Mucosa of rectum (tissue), 2 donors: ENCODE results near the gene ZSWIM6.

ENCODE experiments used
- H3K27ac ChIP-seq, 2 donors: one replicate each; pipeline ENCODE4 v1.7.0; 2013; ENCODE audit warnings: inconsistent platforms in 2 of 2, low read depth in 2 of 2, low read length in 2 of 2
- H3K27me3 ChIP-seq, 2 donors: one replicate each; pipeline ENCODE4 v1.7.0; 2013; ENCODE audit warnings: low read length in 2 of 2; ENCODE audit not compliant: control insufficient read depth in 2 of 2, insufficient read depth in 2 of 2
- H3K36me3 ChIP-seq, 2 donors: one replicate each; pipeline ENCODE4 v1.7.0; 2013; ENCODE audit warnings: low read length in 2 of 2; ENCODE audit not compliant: control insufficient read depth in 2 of 2, insufficient read depth in 2 of 2
- H3K4me1 ChIP-seq, 2 donors: one replicate each; pipeline ENCODE4 v1.7.0; 2013; ENCODE audit warnings: low read length in 2 of 2, mild to moderate bottlenecking in 1 of 2; ENCODE audit not compliant: control insufficient read depth in 2 of 2, insufficient read depth in 2 of 2
- H3K4me3 ChIP-seq, 2 donors: one replicate each; pipeline ENCODE4 v1.7.0; 2013; ENCODE audit warnings: low read length in 2 of 2
- H3K9ac ChIP-seq, 2 donors: one replicate each; pipeline ENCODE4 v1.7.0; 2013; ENCODE audit warnings: low read length in 2 of 2, low read depth in 1 of 2, mild to moderate bottlenecking in 1 of 2
- H3K9me3 ChIP-seq, 2 donors: one replicate each; pipeline ENCODE4 v1.7.0; 2013; ENCODE audit warnings: low read length in 2 of 2; ENCODE audit not compliant: control insufficient read depth in 2 of 2
- donor health status: healthy.
- donor health status: Normal muscosa, but diverticular disease.

Gene ZSWIM6

GRCh38 chr5:61344187-61344944 is 12.3 kb downstream of the ZSWIM6 start:
- no peak overlapping the region for H3K9ac ChIP-seq
- no peaks in the 10 kb centered on the region for H3K27me3 ChIP-seq
- H3K4me1 ChIP-seq: peaks cover 9 to 10% of the 10 kb centered on the region in 2 donors
- H3K27ac ChIP-seq: no peak overlapping the region
- H3K9me3 ChIP-seq: no peaks in the 10 kb centered on the region
- no peaks in the 10 kb centered on the region for H3K36me3 ChIP-seq
- H3K4me3 ChIP-seq: no peak overlapping the region

DNA sequence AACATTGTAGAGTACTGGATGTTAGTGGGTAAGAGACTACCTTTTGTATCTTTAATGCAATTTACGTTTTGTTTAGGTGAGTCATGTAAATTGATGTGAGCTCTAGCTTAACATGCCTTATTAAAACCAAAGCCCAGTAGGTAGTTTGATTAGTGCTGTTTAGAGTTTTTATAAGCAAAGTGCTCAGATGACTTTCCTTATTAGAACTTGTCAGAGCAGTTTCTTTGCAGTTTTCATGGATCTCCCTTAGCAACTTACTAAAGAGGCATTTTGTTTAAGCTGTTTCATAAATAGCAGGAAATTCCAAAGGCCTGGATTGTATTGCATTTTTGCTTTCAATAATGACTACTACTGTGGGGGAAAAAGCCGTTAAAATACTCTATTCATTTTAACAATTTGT is 14.5 kb downstream of the ZSWIM6 start:
- no peak overlapping the region for H3K27ac ChIP-seq
- no peaks in the 10 kb centered on the region for H3K36me3 ChIP-seq
- H3K9ac ChIP-seq: no peak overlapping the region
- H3K4me3 ChIP-seq: no peak overlapping the region
- H3K27me3 ChIP-seq: no peaks in the 10 kb centered on the region
- H3K9me3 ChIP-seq: no peaks in the 10 kb centered on the region
- peaks cover 3 to 7% of the 10 kb centered on the region in 2 donors for H3K4me1 ChIP-seq

GRCh38 chr5:61347080-61347479 is 15.0 kb downstream of the ZSWIM6 start:
- Histone ChIP-seq H3K36me3 (no peaks in the 10 kb centered on the region), H3K27me3 (no peaks in the 10 kb centered on the region), H3K27ac (no peak overlapping the region), H3K4me1 (peaks cover 6 to 11% of the 10 kb centered on the region in 2 donors), H3K4me3 (no peak overlapping the region), H3K9ac (no peak overlapping the region), H3K9me3 (no peaks in the 10 kb centered on the region)

- no peak overlapping the region for H3K27ac ChIP-seq
- no peaks in the 10 kb centered on the region for H3K9me3 ChIP-seq
- H3K9ac ChIP-seq: no peak overlapping the region
- H3K27me3 ChIP-seq: no peaks in the 10 kb centered on the region
- peaks cover 10 to 14% of the 10 kb centered on the region in 2 donors for H3K4me1 ChIP-seq
- H3K36me3 ChIP-seq: no peaks in the 10 kb centered on the region
- no peak overlapping the region for H3K4me3 ChIP-seq
Measured at GRCh38 chr5:61348447-61348846, 16.4 kb downstream of the ZSWIM6 start.

DNA sequence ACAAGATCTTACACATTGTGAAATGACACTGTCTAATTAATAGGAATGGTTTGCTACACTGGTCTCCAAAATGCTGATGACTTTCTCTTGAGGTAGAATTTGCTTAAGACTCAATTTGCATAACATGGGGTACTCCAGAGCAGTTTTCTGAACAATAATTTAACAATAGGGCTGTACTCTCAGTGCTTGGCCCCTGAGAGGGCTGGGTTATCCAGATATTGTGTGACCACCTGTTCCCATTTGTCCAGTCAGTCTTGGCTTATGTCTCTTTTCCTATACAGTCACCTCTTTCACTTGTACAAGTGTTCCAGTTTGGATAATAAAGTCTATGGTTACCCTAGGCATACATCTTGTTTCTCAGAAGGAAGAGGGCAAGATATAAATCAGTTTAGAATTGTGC is 17.9 kb downstream of the ZSWIM6 start:
- no peak overlapping the region for H3K4me3 ChIP-seq
- peaks cover 5 to 14% of the 10 kb centered on the region in 2 donors for H3K4me1 ChIP-seq
- H3K36me3 ChIP-seq: no peaks in the 10 kb centered on the region
- no peaks in the 10 kb centered on the region for H3K9me3 ChIP-seq
- no peak overlapping the region for H3K27ac ChIP-seq
- no peak overlapping the region for H3K9ac ChIP-seq
- no peaks in the 10 kb centered on the region for H3K27me3 ChIP-seq

GRCh38 chr5:61350535-61350934 is 18.5 kb downstream of the ZSWIM6 start:
- Histone ChIP-seq H3K36me3 (no peaks in the 10 kb centered on the region), H3K9ac (no peak overlapping the region), H3K4me1 (peaks cover 5 to 14% of the 10 kb centered on the region in 2 donors), H3K27me3 (no peaks in the 10 kb centered on the region), H3K9me3 (no peaks in the 10 kb centered on the region), H3K4me3 (no peak overlapping the region), H3K27ac (no peak overlapping the region)

DNA sequence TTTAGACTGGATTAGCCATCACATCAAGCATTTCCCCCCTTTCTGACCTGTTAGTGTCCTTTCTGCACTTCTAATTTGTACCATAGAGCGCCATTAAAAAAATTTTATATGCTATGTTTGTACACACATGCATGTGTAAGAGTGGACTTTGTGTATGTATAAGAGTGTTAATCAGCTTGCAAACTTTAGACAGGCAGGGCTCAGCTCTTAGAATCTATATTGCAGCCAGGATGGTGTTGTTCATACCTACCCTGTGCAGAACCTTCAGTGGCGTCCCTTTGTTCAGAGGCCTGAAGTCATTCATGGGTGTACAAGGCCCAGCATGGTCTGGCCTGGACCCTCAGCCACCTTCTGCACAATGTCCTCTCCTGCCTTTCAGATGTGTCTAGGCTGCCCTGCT is 19.7 kb downstream of the ZSWIM6 start:
- peaks cover 5 to 14% of the 10 kb centered on the region in 2 donors for H3K4me1 ChIP-seq
- H3K27me3 ChIP-seq: no peaks in the 10 kb centered on the region
- H3K4me3 ChIP-seq: no peak overlapping the region
- no peak overlapping the region for H3K9ac ChIP-seq
- H3K27ac ChIP-seq: no peak overlapping the region
- no peaks in the 10 kb centered on the region for H3K36me3 ChIP-seq
- H3K9me3 ChIP-seq: no peaks in the 10 kb centered on the region

DNA sequence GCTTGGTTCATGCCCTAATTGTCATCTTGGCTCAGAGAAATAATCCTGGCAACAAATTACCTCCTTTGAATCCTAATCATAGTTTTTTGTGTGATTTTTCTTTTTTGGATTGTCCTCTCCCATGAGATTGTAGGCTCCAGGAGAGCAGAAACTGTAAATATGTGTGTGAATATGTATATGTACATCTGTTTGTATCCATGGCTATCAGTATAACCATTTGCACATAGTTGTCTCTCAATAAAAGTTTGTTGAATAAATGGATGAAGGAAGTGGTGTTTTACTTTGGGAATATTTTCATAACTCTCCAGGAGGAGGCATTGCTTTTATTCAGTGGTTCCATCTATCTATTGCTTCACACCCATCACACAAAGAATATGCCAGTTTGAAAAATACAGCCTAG is 20.1 kb downstream of the ZSWIM6 start:
- Histone ChIP-seq H3K4me3 (no peak overlapping the region), H3K9ac (no peak overlapping the region), H3K36me3 (no peaks in the 10 kb centered on the region), H3K9me3 (no peaks in the 10 kb centered on the region), H3K27ac (no peak overlapping the region), H3K27me3 (no peaks in the 10 kb centered on the region), H3K4me1 (peaks cover 5 to 14% of the 10 kb centered on the region in 2 donors)

DNA sequence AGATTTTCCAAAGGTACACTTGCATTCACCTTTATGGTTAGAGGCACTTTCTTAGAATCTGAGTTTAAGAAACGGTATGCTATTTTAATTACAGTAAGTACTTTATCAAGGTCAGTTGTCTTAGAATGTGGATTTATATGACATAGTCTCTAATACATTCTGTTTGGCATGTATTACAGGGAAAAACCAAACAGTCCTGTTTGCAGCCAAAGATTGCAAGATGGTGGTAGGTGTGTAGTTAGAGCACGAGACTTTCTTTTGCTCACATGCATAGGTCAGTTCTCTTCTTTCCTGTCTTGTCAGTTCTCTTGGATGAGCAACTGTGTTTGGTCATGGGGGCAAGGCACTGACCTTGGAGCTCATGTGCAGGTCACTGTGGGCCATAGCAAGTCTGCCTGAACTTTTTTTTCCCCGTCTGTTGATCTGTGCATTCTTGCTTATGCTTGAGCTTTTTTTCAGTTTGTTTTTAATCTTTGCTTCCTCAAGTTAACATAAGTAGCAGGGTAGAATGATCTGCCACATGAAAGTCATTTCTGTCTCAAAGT is 20.6 kb downstream of the ZSWIM6 start:
- peaks cover 5 to 14% of the 10 kb centered on the region in 2 donors for H3K4me1 ChIP-seq
- no peaks in the 10 kb centered on the region for H3K9me3 ChIP-seq
- H3K36me3 ChIP-seq: no peaks in the 10 kb centered on the region
- H3K9ac ChIP-seq: no peak overlapping the region
- H3K27me3 ChIP-seq: no peaks in the 10 kb centered on the region
- no peak overlapping the region for H3K4me3 ChIP-seq
- H3K27ac ChIP-seq: no peak overlapping the region

DNA sequence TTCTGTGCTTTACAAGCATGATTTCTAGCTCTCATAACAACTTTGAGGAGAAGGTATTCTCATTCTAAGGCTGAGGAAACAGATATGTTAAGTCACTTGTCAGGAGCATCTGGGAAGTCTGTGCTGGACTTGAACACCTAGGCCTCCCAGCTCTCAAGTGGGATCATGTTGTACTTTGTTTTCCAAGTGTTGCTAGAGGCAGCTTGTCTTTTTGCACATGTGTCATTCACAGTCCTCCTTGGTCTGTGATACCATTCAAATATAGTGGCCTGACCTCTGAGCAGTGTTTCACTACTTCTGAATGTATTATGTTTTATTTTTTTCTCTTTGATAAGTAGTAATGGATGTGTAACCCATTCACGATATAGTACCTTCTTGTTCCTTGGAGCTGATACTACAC is 21.2 kb downstream of the ZSWIM6 start:
- H3K27ac ChIP-seq: no peak overlapping the region
- H3K9ac ChIP-seq: no peak overlapping the region
- H3K9me3 ChIP-seq: no peaks in the 10 kb centered on the region
- peaks cover 5 to 14% of the 10 kb centered on the region in 2 donors for H3K4me1 ChIP-seq
- H3K27me3 ChIP-seq: no peaks in the 10 kb centered on the region
- H3K4me3 ChIP-seq: no peak overlapping the region
- no peaks in the 10 kb centered on the region for H3K36me3 ChIP-seq
